ENCODE data around the gene RIPOR3.

The RIPOR3 gene

DNA sequence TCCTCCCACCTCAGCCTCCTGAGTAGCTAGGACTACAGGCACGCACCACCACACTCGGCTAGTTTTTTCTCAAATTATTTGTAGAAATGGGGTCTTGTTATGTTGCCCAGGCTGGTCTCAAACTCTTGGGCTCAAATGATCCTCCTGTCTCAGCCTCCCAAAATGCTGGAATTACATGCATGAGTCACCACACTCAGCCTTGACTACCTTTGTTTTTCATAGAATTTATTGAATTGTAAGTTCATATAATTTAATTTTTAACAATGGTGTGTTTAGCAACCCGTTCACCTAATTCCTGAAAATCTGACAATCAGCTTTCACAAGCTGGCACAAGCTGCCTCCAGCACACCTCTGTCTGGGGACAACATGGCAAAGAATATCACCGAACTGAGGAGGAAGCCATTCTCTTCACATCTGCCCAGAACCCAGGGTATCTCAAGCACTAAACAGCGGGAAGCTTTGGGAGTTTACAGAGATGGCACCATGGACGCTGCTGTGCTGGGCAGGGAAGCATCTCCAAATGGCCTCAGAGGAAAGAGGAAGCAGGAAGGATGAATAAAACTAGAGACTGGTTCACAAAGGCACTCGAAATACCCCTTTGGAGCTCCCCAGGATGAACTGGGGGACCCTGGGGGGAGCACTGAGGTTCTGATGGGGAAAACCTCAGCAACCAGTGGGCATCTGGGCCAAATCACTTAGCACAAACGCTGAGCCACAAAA lies 2.9 kb downstream of the RIPOR3 start:
- TF ChIP-seq, protein P1, sequence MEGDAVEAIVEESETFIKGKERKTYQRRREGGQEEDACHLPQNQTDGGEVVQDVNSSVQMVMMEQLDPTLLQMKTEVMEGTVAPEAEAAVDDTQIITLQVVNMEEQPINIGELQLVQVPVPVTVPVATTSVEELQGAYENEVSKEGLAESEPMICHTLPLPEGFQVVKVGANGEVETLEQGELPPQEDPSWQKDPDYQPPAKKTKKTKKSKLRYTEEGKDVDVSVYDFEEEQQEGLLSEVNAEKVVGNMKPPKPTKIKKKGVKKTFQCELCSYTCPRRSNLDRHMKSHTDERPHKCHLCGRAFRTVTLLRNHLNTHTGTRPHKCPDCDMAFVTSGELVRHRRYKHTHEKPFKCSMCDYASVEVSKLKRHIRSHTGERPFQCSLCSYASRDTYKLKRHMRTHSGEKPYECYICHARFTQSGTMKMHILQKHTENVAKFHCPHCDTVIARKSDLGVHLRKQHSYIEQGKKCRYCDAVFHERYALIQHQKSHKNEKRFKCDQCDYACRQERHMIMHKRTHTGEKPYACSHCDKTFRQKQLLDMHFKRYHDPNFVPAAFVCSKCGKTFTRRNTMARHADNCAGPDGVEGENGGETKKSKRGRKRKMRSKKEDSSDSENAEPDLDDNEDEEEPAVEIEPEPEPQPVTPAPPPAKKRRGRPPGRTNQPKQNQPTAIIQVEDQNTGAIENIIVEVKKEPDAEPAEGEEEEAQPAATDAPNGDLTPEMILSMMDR (conservative IDR thresholded peaks at IDR 0.05; ENCODE audit: low read depth, low read length) = no peak
- no peak for DNase-seq (ENCODE audit: low read depth)
- H3K4me3 ChIP-seq (ENCODE audit: low read length) = no peak overlapping the region

- no peak for DNase-seq (ENCODE audit: low read depth)
- H3K4me3 ChIP-seq (ENCODE audit: low read length) = no peak overlapping the region
- TF ChIP-seq, protein P1 (conservative IDR thresholded peaks at IDR 0.05; ENCODE audit: low read depth, low read length) = no peak
Measured at GRCh38 chr20:50686821-50687220, 4.5 kb downstream of the RIPOR3 start.

DNA sequence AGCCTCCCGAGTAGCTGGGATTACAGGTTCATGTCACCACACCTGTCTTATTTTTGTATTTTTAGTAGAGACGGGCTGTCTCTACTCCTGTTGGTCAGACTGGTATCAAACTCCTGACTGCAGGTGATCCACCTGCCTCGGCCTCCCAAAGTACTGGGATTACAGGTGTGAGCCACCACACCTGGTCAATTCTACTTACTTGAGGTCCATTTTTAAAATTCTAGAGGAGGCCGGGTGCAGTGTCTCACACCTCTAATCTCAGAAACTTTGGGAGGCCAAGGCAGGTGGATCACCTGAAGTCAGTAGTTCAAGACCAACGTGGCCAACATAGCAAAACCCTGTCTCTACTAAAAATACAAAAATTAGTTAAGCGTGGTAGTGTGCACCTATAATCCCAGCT lies 7.8 kb downstream of the RIPOR3 start:
- TF ChIP-seq, protein P1 (conservative IDR thresholded peaks at IDR 0.05; ENCODE audit: low read depth, low read length) = no peak
- H3K4me3 ChIP-seq (ENCODE audit: low read length) = no peak overlapping the region
- no peak for DNase-seq (ENCODE audit: low read depth)

DNA sequence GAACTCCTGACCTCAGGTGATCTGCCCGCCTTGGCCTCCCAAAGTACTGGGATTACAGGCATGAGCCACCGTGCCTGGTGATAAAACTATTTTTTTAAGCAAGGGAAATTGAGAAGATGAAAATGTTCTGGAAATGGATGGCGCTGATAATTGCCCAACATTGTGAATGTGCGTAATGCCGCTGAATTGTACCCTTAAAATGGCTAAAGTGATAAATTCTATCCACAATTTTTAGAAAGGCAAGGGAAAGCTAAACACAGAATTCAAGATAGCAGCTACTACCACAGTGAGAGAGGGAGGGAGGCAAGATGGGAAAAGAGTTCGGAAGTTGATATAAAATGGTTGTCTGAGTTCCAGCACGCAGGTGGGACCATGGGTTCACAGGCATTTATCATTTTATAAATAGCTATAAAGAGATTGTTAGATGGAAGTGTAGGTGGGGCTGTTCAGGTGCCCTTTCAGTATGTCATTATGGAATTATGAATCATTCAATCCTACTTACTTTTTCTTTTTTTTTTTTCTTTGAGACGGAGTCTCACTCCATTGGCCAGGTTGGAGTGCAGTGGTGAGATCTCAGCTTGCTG lies 8.3 kb downstream of the RIPOR3 start:
- H3K4me3 ChIP-seq (ENCODE audit: low read length) = no peak overlapping the region
- DNase-seq (ENCODE audit: low read depth) = no peak
- TF ChIP-seq, protein P1 (conservative IDR thresholded peaks at IDR 0.05; ENCODE audit: low read depth, low read length) = no peak

GRCh38 chr20:50682065-50682464 lies 9.3 kb downstream of the RIPOR3 start:
- no peak overlapping the region for H3K4me3 ChIP-seq (ENCODE audit: low read length)
- no peak for DNase-seq (ENCODE audit: low read depth)
- TF ChIP-seq, protein P1 (conservative IDR thresholded peaks at IDR 0.05; ENCODE audit: low read depth, low read length) = no peak

DNA sequence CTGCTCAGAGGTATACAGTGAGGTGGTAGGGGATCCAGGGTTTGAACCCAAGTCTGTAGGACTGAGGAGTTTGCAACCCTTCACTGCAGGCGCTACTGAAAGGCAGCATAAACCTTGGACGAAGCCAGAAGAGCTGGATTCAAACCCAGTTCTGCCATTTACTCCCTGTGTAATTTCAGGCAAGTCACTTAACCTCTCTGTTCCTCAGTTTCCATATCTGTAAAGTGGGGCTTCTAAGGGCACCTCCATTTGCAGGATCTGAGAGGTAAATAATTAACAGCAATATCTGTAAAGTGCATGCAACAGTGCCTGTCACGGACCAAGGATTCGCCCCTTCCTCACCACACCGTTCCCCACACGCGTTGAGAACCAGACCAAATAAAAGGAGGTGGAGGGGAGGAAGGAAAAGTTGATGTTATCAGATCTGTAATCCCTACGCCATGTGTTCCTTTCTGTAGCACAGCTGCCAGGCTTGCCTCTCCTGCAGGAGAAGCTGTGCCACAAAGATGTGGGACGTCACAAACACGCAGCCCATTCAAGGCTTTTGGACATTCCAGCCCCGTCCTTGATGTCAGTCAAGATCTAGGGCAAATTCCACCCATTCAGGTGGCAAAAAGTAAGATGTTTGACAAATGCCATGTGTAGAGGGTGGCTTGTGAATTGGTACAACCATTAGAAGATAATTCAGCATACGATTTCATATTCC lies 9.8 kb downstream of the RIPOR3 start:
- H3K4me3 ChIP-seq (ENCODE audit: low read length) = no peak overlapping the region
- TF ChIP-seq, protein P1 (conservative IDR thresholded peaks at IDR 0.05; ENCODE audit: low read depth, low read length) = no peak
- no peak for DNase-seq (ENCODE audit: low read depth)

All from retinal pigment epithelial cell (primary cell).